Cerebellar nuclear complex (tissue), 1 donor: ENCODE data around the gene POLR2A.

Experiments
- DNase-seq, 2 experiments: peaks; one replicate each; lab custom pipeline; 2025; lab: John Stamatoyannopoulos, UW

POLR2A gene

DNA sequence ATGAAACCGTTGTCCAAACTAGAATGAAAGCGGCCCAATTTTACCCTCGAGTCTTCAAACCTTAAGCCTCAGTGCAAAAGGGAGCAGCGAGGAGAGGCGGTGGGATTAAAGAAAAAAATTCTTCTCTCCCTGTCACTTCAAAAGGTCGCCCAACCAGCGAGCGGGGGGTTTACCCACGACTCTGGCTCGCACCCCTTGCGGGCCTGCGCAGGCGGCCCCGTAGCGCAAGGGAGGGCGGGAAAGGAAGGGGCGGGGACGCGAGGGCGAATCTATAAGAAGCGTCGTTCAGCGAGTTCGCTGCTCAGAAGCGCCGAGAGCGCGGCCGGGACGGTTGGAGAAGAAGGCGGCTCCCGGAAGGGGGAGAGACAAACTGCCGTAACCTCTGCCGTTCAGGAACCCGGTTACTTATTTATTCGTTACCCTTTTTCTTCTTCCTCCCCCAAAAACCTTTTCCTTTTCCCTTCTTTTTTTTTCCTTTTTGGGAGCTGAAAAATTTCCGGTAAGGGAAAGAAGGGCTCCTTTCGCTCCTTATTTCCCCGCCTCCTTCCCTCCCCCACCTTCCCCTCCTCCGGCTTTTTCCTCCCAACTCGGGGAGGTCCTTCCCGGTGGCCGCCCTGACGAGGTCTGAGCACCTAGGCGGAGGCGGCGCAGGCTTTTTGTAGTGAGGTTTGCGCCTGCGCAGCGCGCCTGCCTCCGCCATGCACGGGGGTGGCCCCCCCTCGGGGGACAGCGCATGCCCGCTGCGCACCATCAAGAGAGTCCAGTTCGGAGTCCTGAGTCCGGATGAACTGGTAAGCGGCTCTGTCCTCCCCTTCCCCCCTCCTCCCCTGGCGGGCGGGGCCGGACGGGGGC, at the start of gene POLR2A:
POLR2A (plus strand) TSS at position 300 of the 852 bp plus-strand sequence.
- DNase-seq, result peak; percentile 81 to 96

DNA sequence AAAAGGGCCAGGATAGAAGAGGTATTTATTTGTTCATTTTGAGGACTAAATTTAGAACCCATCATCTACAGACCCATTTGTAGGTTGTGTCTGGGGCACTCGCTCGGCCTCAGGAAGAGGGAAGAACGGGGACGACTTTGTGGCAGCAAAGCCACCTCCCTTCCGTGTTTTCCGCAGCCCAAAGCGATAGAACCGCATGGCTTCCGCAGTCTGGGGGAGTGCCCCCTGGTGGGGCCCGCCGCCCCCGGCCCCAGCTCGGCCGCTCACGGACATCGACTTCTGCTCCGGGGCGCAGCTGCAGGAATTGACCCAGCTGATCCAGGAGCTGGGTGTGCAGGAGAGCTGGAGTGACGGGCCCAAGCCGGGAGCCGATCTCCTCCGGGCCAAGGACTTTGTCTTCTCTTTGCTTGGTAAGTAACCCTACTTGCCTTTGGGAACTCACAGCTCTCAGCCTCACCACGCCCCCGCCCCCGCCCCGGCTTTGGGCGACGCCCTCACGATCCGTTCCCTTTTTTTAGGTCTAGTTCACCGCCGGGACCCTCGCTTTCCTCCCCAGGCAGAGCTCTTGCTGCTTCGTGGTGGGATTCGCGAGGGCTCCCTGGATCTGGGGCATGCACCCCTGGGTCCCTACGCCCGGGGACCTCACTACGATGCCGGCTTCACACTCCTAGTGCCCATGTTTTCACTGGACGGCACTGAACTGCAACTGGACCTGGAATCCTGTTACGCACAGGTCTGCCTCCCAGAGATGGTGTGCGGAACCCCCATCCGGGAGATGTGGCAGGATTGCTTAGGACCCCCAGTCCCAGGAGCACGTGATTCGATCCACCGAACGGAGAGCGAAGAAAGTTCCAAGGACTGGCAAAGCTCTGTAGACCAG, 48.2 kb upstream of the POLR2A start:
- DNase-seq, result no peak

- no peak for DNase-seq
Observed at GRCh38 chr17:7436556-7437368, 47.4 kb upstream of the POLR2A start.

- no peak for DNase-seq
Observed at GRCh38 chr17:7437369-7437863, 46.8 kb upstream of the POLR2A start.

GRCh38 chr17:7437950-7438614, 46.1 kb upstream of the POLR2A start:
- DNase-seq, result no peak

DNA sequence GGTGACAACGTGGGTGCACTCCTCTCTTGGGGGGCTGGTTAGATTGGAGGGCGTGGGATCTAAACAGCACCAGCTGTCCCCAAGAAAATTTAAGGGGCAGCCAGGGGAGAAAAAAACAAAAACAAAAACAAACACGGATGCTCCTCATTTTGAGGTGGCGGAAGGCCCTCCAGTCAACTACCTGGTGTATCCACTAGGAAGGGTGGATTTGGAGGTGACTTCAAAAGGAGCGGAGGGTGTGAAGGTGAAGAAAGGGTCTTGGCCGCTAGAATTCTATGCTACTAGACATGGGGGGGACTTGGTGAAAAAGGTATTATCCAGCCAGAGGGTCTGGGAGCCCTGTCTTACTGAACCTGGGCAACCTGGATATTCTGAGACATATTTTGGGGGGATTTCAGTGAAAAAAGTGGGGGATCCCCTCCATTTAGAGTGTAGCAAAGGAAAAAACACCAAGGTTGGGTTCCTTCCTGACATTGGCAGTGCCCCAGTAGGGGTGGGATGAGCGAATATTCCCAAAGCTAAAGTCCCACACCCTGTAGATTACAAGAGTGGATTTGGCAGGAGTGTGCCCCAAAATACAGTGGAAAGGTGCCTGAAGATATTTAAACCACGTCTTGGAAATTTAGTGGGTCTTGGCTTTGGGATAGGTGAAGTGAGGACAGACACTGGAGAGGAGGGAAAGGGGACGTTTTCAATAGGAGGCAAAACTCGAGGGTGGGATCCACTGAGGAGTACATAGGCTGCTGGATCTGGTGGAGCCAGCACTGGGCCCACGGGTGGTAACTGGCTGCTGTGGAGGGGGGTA, 45.3 kb upstream of the POLR2A start:
- no peak for DNase-seq

- no peak for DNase-seq
Observed at GRCh38 chr17:7439462-7440112, 44.6 kb upstream of the POLR2A start, which contains the start of gene FGF11. FGF11 (plus strand) TSS chr17:7439512; CDS start chr17:7439621, 109 bp downstream.

GRCh38 chr17:7440113-7440833, 43.9 kb upstream of the POLR2A start:
- DNase-seq, result no peak

DNA sequence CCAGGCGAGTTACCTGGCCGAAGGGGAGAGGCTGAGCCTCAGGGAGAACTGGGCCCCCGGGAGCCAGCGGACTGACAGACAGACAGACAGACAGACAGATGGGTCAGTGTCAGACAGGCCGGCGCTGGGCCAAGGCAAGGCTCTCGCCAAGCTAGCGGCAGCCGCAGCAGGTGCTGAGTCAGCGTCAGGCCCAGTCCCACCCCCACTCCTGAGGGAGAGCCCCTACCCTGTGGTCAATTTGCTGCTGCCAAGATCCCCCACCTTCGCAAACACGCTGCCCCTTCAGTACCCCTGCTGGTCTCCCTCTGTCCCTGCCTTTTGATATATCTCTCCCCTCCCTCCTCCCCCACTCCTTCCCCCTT, 43.4 kb upstream of the POLR2A start:
- DNase-seq, result no peak

- DNase-seq, result no peak
Observed at GRCh38 chr17:7441266-7441665, 42.9 kb upstream of the POLR2A start.

DNA sequence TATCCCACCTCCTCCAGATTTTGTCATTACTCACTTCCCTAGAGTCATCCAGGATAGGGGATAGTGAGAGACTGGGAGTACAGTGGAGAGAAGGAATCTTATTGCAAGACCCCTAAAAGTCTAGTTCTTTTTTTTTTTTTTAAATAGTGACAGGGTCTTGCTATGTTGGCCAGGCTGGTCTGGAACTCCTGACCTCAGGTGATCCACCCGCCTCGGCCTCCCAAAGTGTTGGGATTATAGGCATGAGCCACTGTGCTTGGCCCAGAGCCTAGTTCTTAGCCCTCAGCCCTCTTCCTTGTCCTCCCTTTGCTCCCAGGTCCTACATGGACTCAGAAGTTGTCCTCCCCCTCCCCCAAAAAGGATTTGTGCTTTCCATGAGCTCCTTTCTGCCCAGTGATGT, 42.0 kb upstream of the POLR2A start:
- no peak for DNase-seq

GRCh38 chr17:7443499-7444485, 40.4 kb upstream of the POLR2A start:
- DNase-seq, result no peak

DNA sequence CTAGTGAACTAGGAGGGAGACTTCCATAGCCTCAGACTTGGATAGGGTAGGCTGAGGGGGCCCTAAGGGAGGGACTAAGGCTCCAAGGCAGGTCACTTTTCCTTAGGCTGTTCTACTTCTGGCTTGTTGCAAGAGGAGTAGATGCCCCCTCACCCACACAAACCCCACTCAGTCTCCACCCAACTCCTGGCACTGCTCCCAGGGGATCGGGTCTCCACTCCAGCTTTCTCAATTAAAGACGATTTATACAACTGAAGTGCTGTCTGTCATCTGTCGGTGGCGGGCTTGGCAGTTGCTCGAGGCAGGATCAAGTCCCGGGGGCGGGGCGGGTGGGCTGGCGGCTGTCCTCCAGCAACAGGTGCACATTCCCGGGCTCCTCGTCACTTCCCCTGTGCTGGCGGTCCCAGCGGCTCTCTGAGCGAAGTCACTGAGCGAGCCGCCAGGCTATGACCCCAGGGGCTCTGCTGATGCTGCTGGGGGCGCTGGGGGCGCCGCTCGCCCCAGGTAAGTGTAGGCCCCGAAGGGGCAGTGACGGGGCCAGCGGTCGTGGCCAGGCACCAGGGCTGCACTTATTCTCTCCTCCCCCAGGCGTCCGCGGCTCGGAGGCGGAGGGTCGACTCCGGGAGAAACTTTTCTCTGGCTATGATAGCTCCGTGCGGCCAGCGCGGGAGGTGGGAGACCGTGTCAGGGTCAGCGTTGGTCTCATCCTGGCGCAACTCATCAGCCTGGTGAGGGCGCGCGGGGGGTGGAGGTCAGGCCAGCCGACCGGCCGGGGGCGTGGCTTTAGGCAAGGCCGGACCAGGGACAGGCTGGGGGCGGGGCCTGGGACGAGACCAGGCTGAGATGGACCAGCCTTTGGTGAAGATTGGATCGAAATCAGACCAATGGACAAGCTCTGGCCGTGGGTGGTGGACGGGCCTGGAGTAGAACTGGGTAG, 39.2 kb upstream of the POLR2A start, which contains the start of gene CHRNB1:
CHRNB1 (plus strand) TSS at position 380 of the 937 bp plus-strand sequence; CDS start at position 447, 67 bp downstream.
- no peak for DNase-seq

DNA sequence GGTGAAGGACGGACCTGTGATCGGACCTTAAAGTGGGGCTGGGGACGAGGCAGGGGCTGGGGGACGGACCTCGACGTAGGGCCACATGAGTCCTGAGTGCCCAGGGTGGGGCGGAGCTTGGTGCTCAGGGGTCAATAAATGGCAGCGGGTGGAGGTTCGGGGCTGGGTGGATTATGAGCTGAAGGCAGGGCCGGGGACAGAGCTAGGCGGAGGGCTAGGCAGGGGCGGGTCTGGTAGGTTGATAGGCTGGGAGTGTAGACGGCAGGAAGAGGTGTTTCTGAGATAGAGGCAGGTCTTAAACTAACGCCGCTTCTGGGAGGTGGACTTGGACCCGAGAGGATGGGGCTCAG, 38.6 kb upstream of the POLR2A start:
- no peak for DNase-seq

GRCh38 chr17:7448461-7448860, 35.7 kb upstream of the POLR2A start:
- no peak for DNase-seq

DNA sequence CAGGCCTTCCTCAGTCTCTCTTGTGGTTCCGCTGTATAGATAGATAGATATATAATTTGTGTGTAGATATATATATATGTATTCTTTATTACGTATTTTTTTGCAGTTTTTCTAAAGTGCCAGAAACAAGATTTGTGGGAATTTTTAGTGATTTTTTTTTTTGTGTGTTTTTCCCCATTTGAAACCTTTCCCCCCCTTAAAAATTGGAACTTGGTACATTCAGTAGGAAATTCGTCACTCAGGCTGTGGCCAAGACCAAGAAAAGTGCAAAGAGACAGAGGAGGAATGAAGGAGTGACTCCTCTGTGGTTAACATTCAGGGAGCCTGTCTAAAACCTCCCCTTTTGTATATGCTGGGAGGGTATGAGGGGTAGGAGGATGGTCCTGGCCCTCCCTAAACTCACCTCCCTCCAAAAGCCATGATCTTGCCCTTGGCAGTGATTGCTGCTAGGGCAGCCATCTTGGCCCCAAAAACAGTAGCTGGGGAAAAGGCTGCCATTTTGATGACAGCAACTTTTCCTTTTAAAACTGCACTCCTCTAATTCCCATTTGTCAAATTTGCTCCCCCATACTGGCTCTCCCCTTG, 24.1 kb upstream of the POLR2A start:
- no peak for DNase-seq
